Measurements from ENCODE around the gene CADPS2. TPM values are rescaled to one million over a fixed set of nuclear protein-coding genes. Genes with fewer than 3 reads are reported as not detected.
A peak's percentile ranks its signal among the peaks of the same experiment; 100 is the strongest.

Gene CADPS2
- total RNA-seq, 2 donors from 2014 or later, result 16.4 to 32.5 TPM

DNA sequence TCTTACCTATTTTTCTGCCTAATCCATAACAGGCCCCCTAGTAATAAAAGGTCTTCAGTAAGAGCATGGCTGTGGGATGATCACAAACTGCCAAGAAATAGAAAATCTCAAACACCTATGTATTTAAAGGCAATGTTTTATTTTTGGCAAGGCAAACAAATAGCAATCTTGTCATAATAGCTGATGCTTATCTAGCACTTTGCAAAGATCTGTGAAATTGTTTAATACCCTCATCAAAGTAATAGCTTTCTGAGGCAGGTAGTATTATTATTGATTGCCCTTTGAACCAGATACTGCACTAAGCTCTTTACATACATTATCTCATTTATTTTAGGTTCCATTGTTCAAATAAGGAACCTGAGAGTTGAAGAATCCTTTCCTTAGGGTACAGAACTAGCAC, 1.6 kb upstream of the CADPS2 start:
- Histone ChIP-seq H3K36me3 (no peaks in the 10 kb centered on the region), H3K27ac (peak overlapping the region in 1 of 2 donors; percentile 91), H3K4me1 (ENCODE audit: control insufficient read depth in 1 of 2, low read depth in 2 of 2) (peaks cover 4 to 11% of the 10 kb centered on the region in 2 donors), H3K9me3 (no peaks in the 10 kb centered on the region), H3K4me3 (no peak overlapping the region), H3K27me3 (replicated peaks; ENCODE audit: insufficient read depth) (no peaks in the 10 kb centered on the region)
- no peak for ATAC-seq (ENCODE audit: insufficient number of reproducible peaks, low FRiP score, low read depth)
- DNase-seq (ENCODE audit: low spot score), result no peak
- TF ChIP-seq, protein P1, sequence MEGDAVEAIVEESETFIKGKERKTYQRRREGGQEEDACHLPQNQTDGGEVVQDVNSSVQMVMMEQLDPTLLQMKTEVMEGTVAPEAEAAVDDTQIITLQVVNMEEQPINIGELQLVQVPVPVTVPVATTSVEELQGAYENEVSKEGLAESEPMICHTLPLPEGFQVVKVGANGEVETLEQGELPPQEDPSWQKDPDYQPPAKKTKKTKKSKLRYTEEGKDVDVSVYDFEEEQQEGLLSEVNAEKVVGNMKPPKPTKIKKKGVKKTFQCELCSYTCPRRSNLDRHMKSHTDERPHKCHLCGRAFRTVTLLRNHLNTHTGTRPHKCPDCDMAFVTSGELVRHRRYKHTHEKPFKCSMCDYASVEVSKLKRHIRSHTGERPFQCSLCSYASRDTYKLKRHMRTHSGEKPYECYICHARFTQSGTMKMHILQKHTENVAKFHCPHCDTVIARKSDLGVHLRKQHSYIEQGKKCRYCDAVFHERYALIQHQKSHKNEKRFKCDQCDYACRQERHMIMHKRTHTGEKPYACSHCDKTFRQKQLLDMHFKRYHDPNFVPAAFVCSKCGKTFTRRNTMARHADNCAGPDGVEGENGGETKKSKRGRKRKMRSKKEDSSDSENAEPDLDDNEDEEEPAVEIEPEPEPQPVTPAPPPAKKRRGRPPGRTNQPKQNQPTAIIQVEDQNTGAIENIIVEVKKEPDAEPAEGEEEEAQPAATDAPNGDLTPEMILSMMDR (IDR thresholded peaks at IDR 0.05), result no peak

DNA sequence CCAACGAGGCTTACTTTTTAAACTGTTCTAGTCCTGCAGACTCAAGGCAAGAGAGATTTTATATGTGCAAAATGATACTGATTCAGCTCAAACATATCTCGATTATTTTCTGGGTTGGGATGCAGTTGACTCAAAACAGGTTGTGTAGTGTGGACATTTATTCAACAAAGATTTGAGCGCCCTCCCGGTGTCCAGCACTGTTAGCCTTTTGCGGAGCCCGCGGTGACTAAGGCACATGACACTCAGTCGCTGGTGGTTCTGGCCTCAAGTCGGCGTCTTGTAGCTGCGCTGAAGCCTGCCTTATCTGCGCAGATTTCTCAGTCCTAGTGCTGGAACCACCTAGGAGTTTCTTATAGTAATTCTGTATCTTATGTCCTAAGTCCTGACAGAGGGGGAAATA, 938 bp upstream of the CADPS2 start:
- peak overlapping the region in 1 of 2 donors; percentile 91 for H3K27ac ChIP-seq
- H3K36me3 ChIP-seq, result no peaks in the 10 kb centered on the region
- DNase-seq (ENCODE audit: low spot score), result peak; percentile 29
- peaks cover 4 to 16% of the 10 kb centered on the region in 2 donors for H3K4me1 ChIP-seq (ENCODE audit: control insufficient read depth in 1 of 2, low read depth in 2 of 2)
- peak overlapping the region; percentile 95 for H3K4me3 ChIP-seq
- no peak for ATAC-seq (ENCODE audit: insufficient number of reproducible peaks, low FRiP score, low read depth)
- TF ChIP-seq, protein P1 (IDR thresholded peaks at IDR 0.05), result peak; percentile 20
- H3K9me3 ChIP-seq, result no peaks in the 10 kb centered on the region
- no peaks in the 10 kb centered on the region for H3K27me3 ChIP-seq (replicated peaks; ENCODE audit: insufficient read depth)

DNA sequence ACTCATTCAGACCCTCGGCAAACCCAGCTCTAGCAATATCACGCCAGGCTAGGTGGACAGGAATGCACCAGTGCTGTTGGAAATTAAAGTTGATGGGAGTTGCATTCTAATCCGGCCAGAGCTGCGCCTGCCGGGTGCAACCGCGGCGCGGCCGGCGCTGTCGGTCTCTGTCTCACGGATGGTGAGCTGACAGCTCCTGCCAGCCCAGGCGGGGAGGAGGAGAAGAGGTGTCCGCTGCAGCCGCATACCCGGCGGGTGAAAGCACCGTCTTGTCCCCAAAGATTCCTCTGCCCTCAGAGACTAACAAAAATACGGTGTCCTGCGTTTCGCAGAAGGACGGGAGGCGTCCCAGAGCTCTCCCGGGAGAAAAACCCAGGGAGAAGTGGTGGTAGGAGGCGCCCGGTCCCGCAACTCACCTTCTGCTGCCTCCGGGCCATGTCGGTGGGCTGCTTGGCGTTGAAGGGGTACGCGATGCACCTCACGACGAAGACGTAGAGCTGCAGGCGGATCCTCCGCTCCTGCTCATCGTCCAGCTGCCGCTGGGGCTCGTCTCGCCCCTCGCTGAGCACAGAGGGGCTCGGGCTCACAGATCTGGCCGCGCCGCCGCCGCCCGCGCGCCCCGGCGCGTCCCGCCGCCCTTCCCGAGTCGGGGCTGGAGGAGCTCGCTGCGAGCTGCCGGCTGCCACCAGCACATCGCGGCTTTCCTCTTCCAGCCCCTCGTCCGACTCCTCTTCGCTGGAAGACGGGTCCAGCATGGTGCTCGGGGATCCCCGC, 490 bp downstream of the CADPS2 start:
- TF ChIP-seq, protein P1 (IDR thresholded peaks at IDR 0.05), result peak; percentile 29
- H3K27ac ChIP-seq, result peak overlapping the region; percentile 87 to 91
- H3K36me3 ChIP-seq, result no peaks in the 10 kb centered on the region
- DNase-seq (ENCODE audit: low spot score), result no peak
- ATAC-seq (ENCODE audit: insufficient number of reproducible peaks, low FRiP score, low read depth), result peak; percentile 31
- no peaks in the 10 kb centered on the region for H3K9me3 ChIP-seq
- peak overlapping the region; percentile 95 for H3K4me3 ChIP-seq
- H3K27me3 ChIP-seq (replicated peaks; ENCODE audit: insufficient read depth), result no peaks in the 10 kb centered on the region
- peaks cover 4 to 28% of the 10 kb centered on the region in 2 donors for H3K4me1 ChIP-seq (ENCODE audit: control insufficient read depth in 1 of 2, low read depth in 2 of 2)

DNA sequence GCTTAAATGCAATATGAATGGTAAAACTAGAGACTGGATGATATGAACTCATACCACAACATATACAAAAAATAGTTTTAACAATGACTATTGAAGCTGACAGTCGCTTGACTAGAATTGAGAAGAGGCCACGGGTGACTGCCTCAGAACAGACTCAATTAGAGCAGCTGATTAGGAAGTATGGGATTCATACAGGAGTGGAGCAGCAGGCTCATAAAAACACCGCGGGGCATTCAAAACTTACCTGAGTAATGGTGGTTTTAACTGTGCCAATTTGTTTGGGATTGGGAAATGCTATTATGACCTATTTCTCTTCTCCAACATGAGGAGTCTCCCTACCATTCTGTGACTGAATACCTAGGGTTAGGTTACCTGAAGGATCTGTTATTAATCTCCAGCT, 2.1 kb downstream of the CADPS2 start:
- H3K27ac ChIP-seq, result peak overlapping the region in 1 of 2 donors; percentile 91
- peaks cover 4 to 28% of the 10 kb centered on the region in 2 donors for H3K4me1 ChIP-seq (ENCODE audit: control insufficient read depth in 1 of 2, low read depth in 2 of 2)
- no peaks in the 10 kb centered on the region for H3K9me3 ChIP-seq
- TF ChIP-seq, protein P1 (IDR thresholded peaks at IDR 0.05), result no peak
- no peak for ATAC-seq (ENCODE audit: insufficient number of reproducible peaks, low FRiP score, low read depth)
- H3K27me3 ChIP-seq (replicated peaks; ENCODE audit: insufficient read depth), result no peaks in the 10 kb centered on the region
- no peak for DNase-seq (ENCODE audit: low spot score)
- no peaks in the 10 kb centered on the region for H3K36me3 ChIP-seq
- H3K4me3 ChIP-seq, result peak overlapping the region; percentile 8

DNA sequence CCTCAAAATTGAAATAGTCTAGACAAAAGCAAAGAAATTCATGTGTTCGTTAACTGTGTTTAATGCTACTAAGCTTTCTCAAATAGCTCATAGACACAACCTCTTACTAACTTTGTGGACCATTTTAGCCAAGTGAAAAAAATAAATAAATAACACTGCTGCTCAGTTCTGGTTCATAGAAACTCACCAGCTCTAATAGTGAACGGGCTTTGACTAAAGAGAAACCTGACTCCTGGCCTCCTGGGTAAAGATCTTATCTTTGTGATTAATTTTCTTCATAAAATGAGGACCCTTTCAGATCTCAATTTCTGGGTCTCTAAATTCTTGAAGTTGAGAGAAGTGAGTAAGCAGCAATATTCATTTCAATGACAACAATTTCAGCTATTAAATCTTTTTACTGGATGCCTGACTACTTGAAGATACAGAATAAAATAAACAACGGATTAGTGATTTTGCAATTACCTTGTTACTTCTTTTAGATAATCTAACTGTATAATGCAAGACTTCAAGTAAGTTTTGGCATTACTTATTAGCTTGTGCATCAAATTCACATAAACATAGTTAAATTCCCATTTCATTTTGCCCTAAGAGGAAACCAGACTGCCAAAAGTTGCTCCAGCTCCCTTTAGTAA, 3.1 kb downstream of the CADPS2 start:
- Histone ChIP-seq H3K27ac (no peak overlapping the region), H3K9me3 (no peaks in the 10 kb centered on the region), H3K4me1 (ENCODE audit: control insufficient read depth in 1 of 2, low read depth in 2 of 2) (peaks cover 4 to 28% of the 10 kb centered on the region in 2 donors), H3K27me3 (replicated peaks; ENCODE audit: insufficient read depth) (no peaks in the 10 kb centered on the region), H3K4me3 (no peak overlapping the region), H3K36me3 (no peaks in the 10 kb centered on the region)
- TF ChIP-seq, protein P1 (IDR thresholded peaks at IDR 0.05), result no peak
- DNase-seq (ENCODE audit: low spot score), result no peak
- no peak for ATAC-seq (ENCODE audit: insufficient number of reproducible peaks, low FRiP score, low read depth)
